HepG2 (cell line): Measurements from ENCODE around the gene SPINK6. TPM values are rescaled to one million over a fixed set of nuclear protein-coding genes. Genes with fewer than 3 reads are reported as not detected.

Experiments
- ATAC-seq: fragments of 200-7000 bp; cut with Tn5 transposase; 3 replicates; pipeline ENCODE4 v1.9.1; 2020; ENCODE audit warnings: mild to moderate bottlenecking, moderate library complexity
- BruUV-seq: library from RNA; stranded (reverse); fragments of 400-500 nt; replicated peaks from 2 replicates; lab custom pipeline; 2021; lab: Mats Ljungman, UMichigan
- CTCF ChIA-PET: fragments of 300-600 bp; formaldehyde crosslinking; extraction: SDS; loops from one replicate; lab custom pipeline; 2021; ENCODE audit warnings: low total read pairs, inconsistent platforms, low intra/inter-chr PET ratio; lab: Yijun Ruan, JAX
- POLR2A ChIA-PET: fragments of 350-600 bp; sonication (Branson Sonifier 250); formaldehyde crosslinking; loops from one replicate; lab custom pipeline; 2020; ENCODE audit warnings: antibody characterized with exemption, inconsistent platforms; lab: Yijun Ruan, JAX
- DNase-seq: peaks from one replicate; pipeline ENCODE4 v3.0.0-alpha.2; 2015; ENCODE audit warnings: low spot score
- FAIRE-seq: peaks from 3 replicates; lab custom pipeline; 2011; peaks lifted over from hg19 to GRCh38; lab: Jason Lieb, UNC
- H2AFZ ChIP-seq: one replicate; pipeline ENCODE4 v1.6.1; 2011; ENCODE audit warnings: low read length, inconsistent platforms
- H3K27ac ChIP-seq: fragments of 300-600 bp; 3 replicates; pipeline ENCODE4 v1.8.0; 2011; ENCODE audit warnings: mixed run types, mild to moderate bottlenecking, mixed read lengths, low read length, inconsistent platforms; ENCODE audit not compliant: insufficient read depth; ENCODE audit errors: extremely low read length
- H3K27me3 ChIP-seq, 2 experiments: fragments of 200-600 bp in 1 of 2; 2 replicates in 1 of 2; 3 replicates in 1 of 2; pipeline versions ENCODE4 v1.6.0 to v1.8.0; 2011; ENCODE audit warnings: low read length in 2 of 2, mild to moderate bottlenecking in 2 of 2, moderate library complexity in 2 of 2, inconsistent platforms in 1 of 2; ENCODE audit not compliant: insufficient read depth in 2 of 2, control insufficient read depth in 1 of 2
- H3K36me3 ChIP-seq, 2 experiments: fragments of 200-600 bp in 1 of 2; replicated peaks in 1 of 2; 2 replicates in 1 of 2; 3 replicates in 1 of 2; pipeline versions ENCODE4 v1.5.1 to v1.8.0; 2011; ENCODE audit warnings: low read length in 2 of 2, inconsistent platforms in 1 of 2; ENCODE audit not compliant: insufficient read depth in 2 of 2, control insufficient read depth in 1 of 2
- H3K4me1 ChIP-seq: 2 replicates; pipeline ENCODE4 v1.5.1; 2012; ENCODE audit warnings: low read length, inconsistent platforms; ENCODE audit not compliant: insufficient read depth
- H3K4me2 ChIP-seq: 2 replicates; pipeline ENCODE4 v1.6.0; 2011; ENCODE audit warnings: low read depth, low read length, inconsistent platforms
- H3K4me3 ChIP-seq, 3 experiments: fragments of 200-600 bp in 1 of 3; sonication (generic), shearing (Covaris generic) in 1 of 3; replicated peaks in 1 of 3; 2 replicates each; pipeline ENCODE4 v1.5.1; 2011 to 2016; ENCODE audit warnings: low read length in 3 of 3, inconsistent platforms in 2 of 3, low read depth in 2 of 3, mild to moderate bottlenecking in 2 of 3, control low read depth in 1 of 3, mixed read lengths in 1 of 3; ENCODE audit not compliant: insufficient read depth in 1 of 3
- H3K79me2 ChIP-seq: one replicate; pipeline ENCODE4 v1.6.1; 2011; ENCODE audit warnings: low read length, inconsistent platforms; ENCODE audit not compliant: insufficient read depth
- H3K9ac ChIP-seq: 2 replicates; pipeline ENCODE4 v1.6.0; 2011; ENCODE audit warnings: mild to moderate bottlenecking, low read depth, low read length, inconsistent platforms; ENCODE audit not compliant: insufficient read depth
- H3K9me3 ChIP-seq: 2 replicates; pipeline ENCODE4 v1.5.1; 2012; ENCODE audit warnings: mild to moderate bottlenecking, low read length
- H4K20me1 ChIP-seq: 2 replicates; pipeline ENCODE4 v1.6.0; 2011; ENCODE audit warnings: inconsistent platforms, mild to moderate bottlenecking, low read length, moderate library complexity; ENCODE audit not compliant: insufficient read depth
- CBX5 ChIP-seq: sonication (generic); formaldehyde crosslinking; IDR thresholded peaks from 2 replicates; pipeline ENCODE4 v1.4.0; 2020; ENCODE audit warnings: missing genetic modification reagents, borderline replicate concordance
- HNRNPK ChIP-seq: fragments of 200-400 bp; formaldehyde crosslinking; IDR thresholded peaks from 2 replicates; pipeline ENCODE4 v1.6.1; 2018; ENCODE audit warnings: low read length, low read depth, moderate library complexity, mild to moderate bottlenecking; ENCODE audit not compliant: poor library complexity, severe bottlenecking
- KLF13 ChIP-seq: sonication (generic); formaldehyde crosslinking; IDR thresholded peaks from 2 replicates; pipeline ENCODE4 v1.4.0; 2020; ENCODE audit warnings: mild to moderate bottlenecking, missing genetic modification reagents
- MTA1 ChIP-seq: sonication (generic); formaldehyde crosslinking; IDR thresholded peaks from 2 replicates; pipeline ENCODE4 v1.4.0; 2020; ENCODE audit warnings: missing genetic modification reagents, mild to moderate bottlenecking, borderline replicate concordance
- RBM22 ChIP-seq: fragments of 200-400 bp; formaldehyde crosslinking; optimal IDR thresholded peaks from 2 replicates; pipeline ENCODE3; 2017; ENCODE audit warnings: mild to moderate bottlenecking, low read length, moderate library complexity
- SNRNP70 ChIP-seq: fragments of 200-400 bp; formaldehyde crosslinking; IDR thresholded peaks from 2 replicates; pipeline ENCODE4 v1.6.1; 2017; ENCODE audit warnings: mild to moderate bottlenecking, low read depth, low read length, moderate library complexity
- TOE1 ChIP-seq: sonication (generic); formaldehyde crosslinking; IDR thresholded peaks from 2 replicates; pipeline ENCODE4 v1.4.0; 2020; ENCODE audit warnings: mild to moderate bottlenecking, missing genetic modification reagents
- TRIM24 ChIP-seq: sonication (generic); formaldehyde crosslinking; IDR thresholded peaks from 2 replicates; pipeline ENCODE4 v1.8.0; 2022; ENCODE audit warnings: mild to moderate bottlenecking, missing genetic modification reagents
- ZFY ChIP-seq: sonication (generic); formaldehyde crosslinking; IDR thresholded peaks from 2 replicates; pipeline ENCODE4 v1.4.0; 2020; ENCODE audit warnings: missing genetic modification reagents
- ZNF224 ChIP-seq: sonication (generic); formaldehyde crosslinking; IDR thresholded peaks from 2 replicates; pipeline ENCODE4 v1.5.0; 2020; ENCODE audit warnings: mild to moderate bottlenecking, missing genetic modification reagents
- ZNF709 ChIP-seq: sonication (generic); formaldehyde crosslinking; IDR thresholded peaks from 2 replicates; pipeline ENCODE4 v1.5.0; 2020; ENCODE audit warnings: mild to moderate bottlenecking, missing genetic modification reagents
- ZSCAN22 ChIP-seq: sonication (generic); formaldehyde crosslinking; IDR thresholded peaks from 2 replicates; pipeline ENCODE4 v1.4.0; 2020; ENCODE audit warnings: mild to moderate bottlenecking, missing genetic modification reagents
- ZZZ3 ChIP-seq: sonication (generic); formaldehyde crosslinking; IDR thresholded peaks from 2 replicates; pipeline ENCODE4 v1.4.0; 2020; ENCODE audit warnings: missing genetic modification reagents, mild to moderate bottlenecking, borderline replicate concordance
- WGBS: methylation state at CpG from one replicate; pipeline ENCODE4 v1.1.6; 2017; ENCODE audit warnings: low lambda C conversion rate; 5-methylcytosine and 5-hydroxymethylcytosine counted together
- in situ Hi-C: cut with HindIII; loops from 2 replicates; pipeline ENCODE4 v1.10.0; 2017; ENCODE audit warnings: low pct_unique_long_range_greater_than_20kb; ENCODE audit not compliant: extremely low pct_ligation_motif_present
- intact Hi-C: fragments of 100-400 bp; cut with micrococcal nuclease; formaldehyde crosslinking; loops from one replicate; pipeline ENCODE4 v1.10.0; 2022; ENCODE audit not compliant: unreplicated experiment
- polyA plus RNA-seq, 8 experiments: library from polyadenylated mRNA; depleted of rRNA in 3 of 8; stranded (reverse) in 7 of 8; unstranded in 1 of 8; fragments of >200 nt; fragmentation: Illumina TruSeq in 4 of 8; extraction: Trizol in 4 of 8; gene quantifications; 2 replicates each; pipeline versions ENCODE4 v1.2.1 to v1.2.3, GENCODE V29; 2011 to 2016; ENCODE audit warnings: low read depth in 4 of 8, missing spikeins in 1 of 8, mixed read lengths in 1 of 8; ENCODE audit not compliant: insufficient read depth in 1 of 8
- total RNA-seq, 5 experiments: library from RNA; depleted of rRNA; stranded (reverse); fragments of >200 nt; fragmentation: Illumina TruSeq; extraction: Trizol; gene quantifications; 2 replicates each; pipeline ENCODE4 v1.2.3, GENCODE V29; 2016; ENCODE audit warnings: low read depth in 1 of 5
- TF ChIP-seq, protein P1 (sequence below): sonication (generic); formaldehyde crosslinking; IDR thresholded peaks from 2 replicates; pipeline ENCODE4 v1.4.0; 2020; ENCODE audit warnings: missing genetic modification reagents, borderline replicate concordance
- TF ChIP-seq, protein P2 (sequence below): sonication (generic); formaldehyde crosslinking; IDR thresholded peaks from 2 replicates; pipeline ENCODE4 v1.4.0; 2020; ENCODE audit warnings: missing genetic modification reagents
- TF ChIP-seq, protein P3 (sequence below): IDR thresholded peaks from 2 replicates; pipeline ENCODE4 v1.6.1; 2012; ENCODE audit warnings: low read length, improper control_type of control experiment

SPINK6 gene
- total and polyA plus RNA-seq, 2 of the 13 experiments (the other 11 are each of a cell fraction or from before 2014, with no cell fraction given) = not detected

DNA sequence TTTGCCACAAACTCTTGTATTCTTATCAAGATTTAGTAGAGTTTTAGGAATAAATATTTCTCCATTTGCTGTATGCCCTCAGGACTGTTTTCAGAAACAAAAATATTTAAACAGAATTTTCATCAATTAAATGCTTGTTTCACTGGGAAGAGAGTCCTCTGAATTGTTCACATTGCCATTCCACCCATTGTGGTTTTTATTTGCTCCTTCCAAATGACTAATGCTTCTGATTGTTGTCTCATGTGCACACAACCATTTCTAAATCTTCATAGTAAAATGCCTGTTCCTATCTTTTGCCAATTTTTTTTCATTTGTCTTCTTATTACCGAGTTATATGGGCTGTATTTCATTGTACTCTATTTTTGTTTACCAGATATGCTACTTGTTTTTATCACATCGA is 46.1 kb downstream of the SPINK6 start:
- Histone ChIP-seq H2AFZ (no peak overlapping the region), H3K4me2 (no peak overlapping the region), H3K79me2 (no peaks in the 10 kb centered on the region), H4K20me1 (no peaks in the 10 kb centered on the region), H3K27me3 (no peaks in the 10 kb centered on the region), H3K9ac (no peak overlapping the region), H3K36me3 (no peaks in the 10 kb centered on the region), H3K9me3 (no peaks in the 10 kb centered on the region), H3K4me3 (no peak overlapping the region), H3K27ac (no peak overlapping the region), H3K4me1 (no peaks in the 10 kb centered on the region)
- WGBS = under 1% methylated on average over 2 of the region's 2 CpGs
- ChIA-PET CTCF (no interaction called here), POLR2A (no interaction called here)
- in situ Hi-C loops (no loop called here), intact Hi-C loops (no loop called here)
- ATAC-seq (no peak), DNase-seq (no peak), FAIRE-seq (no peak)
- TF ChIP-seq, protein P1, sequence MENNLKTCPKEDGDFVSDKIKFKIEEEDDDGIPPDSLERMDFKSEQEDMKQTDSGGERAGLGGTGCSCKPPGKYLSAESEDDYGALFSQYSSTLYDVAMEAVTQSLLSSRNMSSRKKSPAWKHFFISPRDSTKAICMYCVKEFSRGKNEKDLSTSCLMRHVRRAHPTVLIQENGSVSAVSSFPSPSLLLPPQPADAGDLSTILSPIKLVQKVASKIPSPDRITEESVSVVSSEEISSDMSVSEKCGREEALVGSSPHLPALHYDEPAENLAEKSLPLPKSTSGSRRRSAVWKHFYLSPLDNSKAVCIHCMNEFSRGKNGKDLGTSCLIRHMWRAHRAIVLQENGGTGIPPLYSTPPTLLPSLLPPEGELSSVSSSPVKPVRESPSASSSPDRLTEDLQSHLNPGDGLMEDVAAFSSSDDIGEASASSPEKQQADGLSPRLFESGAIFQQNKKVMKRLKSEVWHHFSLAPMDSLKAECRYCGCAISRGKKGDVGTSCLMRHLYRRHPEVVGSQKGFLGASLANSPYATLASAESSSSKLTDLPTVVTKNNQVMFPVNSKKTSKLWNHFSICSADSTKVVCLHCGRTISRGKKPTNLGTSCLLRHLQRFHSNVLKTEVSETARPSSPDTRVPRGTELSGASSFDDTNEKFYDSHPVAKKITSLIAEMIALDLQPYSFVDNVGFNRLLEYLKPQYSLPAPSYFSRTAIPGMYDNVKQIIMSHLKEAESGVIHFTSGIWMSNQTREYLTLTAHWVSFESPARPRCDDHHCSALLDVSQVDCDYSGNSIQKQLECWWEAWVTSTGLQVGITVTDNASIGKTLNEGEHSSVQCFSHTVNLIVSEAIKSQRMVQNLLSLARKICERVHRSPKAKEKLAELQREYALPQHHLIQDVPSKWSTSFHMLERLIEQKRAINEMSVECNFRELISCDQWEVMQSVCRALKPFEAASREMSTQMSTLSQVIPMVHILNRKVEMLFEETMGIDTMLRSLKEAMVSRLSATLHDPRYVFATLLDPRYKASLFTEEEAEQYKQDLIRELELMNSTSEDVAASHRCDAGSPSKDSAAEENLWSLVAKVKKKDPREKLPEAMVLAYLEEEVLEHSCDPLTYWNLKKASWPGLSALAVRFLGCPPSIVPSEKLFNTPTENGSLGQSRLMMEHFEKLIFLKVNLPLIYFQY (CRISPR knock-in tag) = no peak
- TF ChIP-seq ZZZ3 (no peak), ZNF224 (no peak), ZNF709 (CRISPR knock-in tag) (no peak), MTA1 (CRISPR knock-in tag) (no peak), SNRNP70 (no peak), HNRNPK (no peak), RBM22 (no peak), ZFY (CRISPR knock-in tag) (no peak), ZSCAN22 (no peak), TRIM24 (CRISPR knock-in tag) (no peak), TOE1 (CRISPR knock-in tag) (no peak), CBX5 (CRISPR knock-in tag) (no peak), KLF13 (CRISPR knock-in tag) (no peak)
- TF ChIP-seq, protein P2, sequence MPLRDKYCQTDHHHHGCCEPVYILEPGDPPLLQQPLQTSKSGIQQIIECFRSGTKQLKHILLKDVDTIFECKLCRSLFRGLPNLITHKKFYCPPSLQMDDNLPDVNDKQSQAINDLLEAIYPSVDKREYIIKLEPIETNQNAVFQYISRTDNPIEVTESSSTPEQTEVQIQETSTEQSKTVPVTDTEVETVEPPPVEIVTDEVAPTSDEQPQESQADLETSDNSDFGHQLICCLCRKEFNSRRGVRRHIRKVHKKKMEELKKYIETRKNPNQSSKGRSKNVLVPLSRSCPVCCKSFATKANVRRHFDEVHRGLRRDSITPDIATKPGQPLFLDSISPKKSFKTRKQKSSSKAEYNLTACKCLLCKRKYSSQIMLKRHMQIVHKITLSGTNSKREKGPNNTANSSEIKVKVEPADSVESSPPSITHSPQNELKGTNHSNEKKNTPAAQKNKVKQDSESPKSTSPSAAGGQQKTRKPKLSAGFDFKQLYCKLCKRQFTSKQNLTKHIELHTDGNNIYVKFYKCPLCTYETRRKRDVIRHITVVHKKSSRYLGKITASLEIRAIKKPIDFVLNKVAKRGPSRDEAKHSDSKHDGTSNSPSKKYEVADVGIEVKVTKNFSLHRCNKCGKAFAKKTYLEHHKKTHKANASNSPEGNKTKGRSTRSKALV = no peak
- TF ChIP-seq, protein P3, sequence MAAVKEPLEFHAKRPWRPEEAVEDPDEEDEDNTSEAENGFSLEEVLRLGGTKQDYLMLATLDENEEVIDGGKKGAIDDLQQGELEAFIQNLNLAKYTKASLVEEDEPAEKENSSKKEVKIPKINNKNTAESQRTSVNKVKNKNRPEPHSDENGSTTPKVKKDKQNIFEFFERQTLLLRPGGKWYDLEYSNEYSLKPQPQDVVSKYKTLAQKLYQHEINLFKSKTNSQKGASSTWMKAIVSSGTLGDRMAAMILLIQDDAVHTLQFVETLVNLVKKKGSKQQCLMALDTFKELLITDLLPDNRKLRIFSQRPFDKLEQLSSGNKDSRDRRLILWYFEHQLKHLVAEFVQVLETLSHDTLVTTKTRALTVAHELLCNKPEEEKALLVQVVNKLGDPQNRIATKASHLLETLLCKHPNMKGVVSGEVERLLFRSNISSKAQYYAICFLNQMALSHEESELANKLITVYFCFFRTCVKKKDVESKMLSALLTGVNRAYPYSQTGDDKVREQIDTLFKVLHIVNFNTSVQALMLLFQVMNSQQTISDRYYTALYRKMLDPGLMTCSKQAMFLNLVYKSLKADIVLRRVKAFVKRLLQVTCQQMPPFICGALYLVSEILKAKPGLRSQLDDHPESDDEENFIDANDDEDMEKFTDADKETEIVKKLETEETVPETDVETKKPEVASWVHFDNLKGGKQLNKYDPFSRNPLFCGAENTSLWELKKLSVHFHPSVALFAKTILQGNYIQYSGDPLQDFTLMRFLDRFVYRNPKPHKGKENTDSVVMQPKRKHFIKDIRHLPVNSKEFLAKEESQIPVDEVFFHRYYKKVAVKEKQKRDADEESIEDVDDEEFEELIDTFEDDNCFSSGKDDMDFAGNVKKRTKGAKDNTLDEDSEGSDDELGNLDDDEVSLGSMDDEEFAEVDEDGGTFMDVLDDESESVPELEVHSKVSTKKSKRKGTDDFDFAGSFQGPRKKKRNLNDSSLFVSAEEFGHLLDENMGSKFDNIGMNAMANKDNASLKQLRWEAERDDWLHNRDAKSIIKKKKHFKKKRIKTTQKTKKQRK = no peak
- BruUV-seq = no TSS peak
